Muscle layer of duodenum (tissue), 2 donors: ENCODE data around the gene GLOD5.

Source experiments
- H3K27ac ChIP-seq: one replicate; pipeline ENCODE4 v1.7.0; 2013; ENCODE audit warnings: mild to moderate bottlenecking, low read length
- H3K27me3 ChIP-seq: one replicate; pipeline ENCODE4 v1.7.0; 2013; ENCODE audit warnings: low read depth, mild to moderate bottlenecking, control low read depth, low read length
- H3K36me3 ChIP-seq, 2 donors: one replicate each; pipeline ENCODE4 v1.7.0; 2013; ENCODE audit warnings: low read length in 2 of 2, control low read depth in 1 of 2, mild to moderate bottlenecking in 1 of 2; ENCODE audit not compliant: insufficient read depth in 2 of 2, control insufficient read depth in 1 of 2
- H3K4me1 ChIP-seq, 2 donors: one replicate each; pipeline ENCODE4 v1.7.0; 2013; ENCODE audit warnings: low read length in 2 of 2, mild to moderate bottlenecking in 2 of 2, control low read depth in 1 of 2, moderate library complexity in 1 of 2; ENCODE audit not compliant: insufficient read depth in 2 of 2, control insufficient read depth in 1 of 2
- H3K4me3 ChIP-seq, 2 donors: one replicate each; pipeline ENCODE4 v1.7.0; 2013; ENCODE audit warnings: low read length in 2 of 2, low read depth in 1 of 2, mild to moderate bottlenecking in 1 of 2
- H3K9me3 ChIP-seq, 2 donors: one replicate each; pipeline ENCODE4 v1.7.0; 2013; ENCODE audit warnings: low read length in 2 of 2, control low read depth in 1 of 2, mild to moderate bottlenecking in 1 of 2; ENCODE audit not compliant: control insufficient read depth in 1 of 2
- donor health status: healthy.

Gene GLOD5

GRCh38 chrX:48736303-48736702, 25.2 kb upstream of the GLOD5 start:
- peak overlapping the region; percentile 44 to 52 for H3K4me3 ChIP-seq
- no peak overlapping the region for H3K27ac ChIP-seq
- no peaks in the 10 kb centered on the region for H3K9me3 ChIP-seq

GRCh38 chrX:48736878-48737212, 24.7 kb upstream of the GLOD5 start:
- peaks cover 5 to 9% of the 10 kb centered on the region in 2 donors for H3K4me1 ChIP-seq
- no peaks in the 10 kb centered on the region for H3K9me3 ChIP-seq
- peak overlapping the region; percentile 44 to 52 for H3K4me3 ChIP-seq
- H3K36me3 ChIP-seq: no peaks in the 10 kb centered on the region
- H3K27me3 ChIP-seq: no peaks in the 10 kb centered on the region
- no peak overlapping the region for H3K27ac ChIP-seq

More at GRCh38 chrX:48736303-48736702, 25.2 kb upstream of the GLOD5 start:
- Histone ChIP-seq H3K27me3 (no peaks in the 10 kb centered on the region), H3K36me3 (no peaks in the 10 kb centered on the region), H3K4me1 (peaks cover 5 to 9% of the 10 kb centered on the region in 2 donors)

- Histone ChIP-seq H3K27me3 (no peaks in the 10 kb centered on the region), H3K27ac (peak overlapping the region; percentile 90), H3K9me3 (no peaks in the 10 kb centered on the region), H3K4me1 (peaks cover 5 to 9% of the 10 kb centered on the region in 2 donors), H3K36me3 (no peaks in the 10 kb centered on the region), H3K4me3 (peak overlapping the region; percentile 62 to 76)
These were observed 24.2 kb upstream of the GLOD5 start for GRCh38 chrX:48737213-48737938.

- H3K27ac ChIP-seq: peak overlapping the region; percentile 90
- H3K4me3 ChIP-seq: peak overlapping the region; percentile 62 to 76
- H3K9me3 ChIP-seq: no peaks in the 10 kb centered on the region
- H3K36me3 ChIP-seq: no peaks in the 10 kb centered on the region
- H3K4me1 ChIP-seq: peaks cover 5 to 9% of the 10 kb centered on the region in 2 donors
- H3K27me3 ChIP-seq: no peaks in the 10 kb centered on the region
These were observed 23.6 kb upstream of the GLOD5 start for GRCh38 chrX:48737940-48738339.

- Histone ChIP-seq H3K4me1 (peaks cover 5% of the 10 kb centered on the region in 2 donors), H3K9me3 (no peaks in the 10 kb centered on the region), H3K4me3 (no peak overlapping the region), H3K36me3 (no peaks in the 10 kb centered on the region), H3K27ac (no peak overlapping the region), H3K27me3 (no peaks in the 10 kb centered on the region)
These were observed 19.7 kb upstream of the GLOD5 start for GRCh38 chrX:48741834-48742233.

- Histone ChIP-seq H3K36me3 (no peaks in the 10 kb centered on the region), H3K27ac (no peak overlapping the region), H3K9me3 (no peaks in the 10 kb centered on the region), H3K4me3 (no peak overlapping the region), H3K27me3 (no peaks in the 10 kb centered on the region), H3K4me1 (no peaks in the 10 kb centered on the region)
These were observed 16.3 kb upstream of the GLOD5 start for GRCh38 chrX:48745222-48745621.

GRCh38 chrX:48747415-48748016, 14.0 kb upstream of the GLOD5 start:
- Histone ChIP-seq H3K36me3 (no peaks in the 10 kb centered on the region), H3K9me3 (no peaks in the 10 kb centered on the region), H3K27ac (no peak overlapping the region), H3K4me3 (no peak overlapping the region), H3K27me3 (no peaks in the 10 kb centered on the region), H3K4me1 (no peaks in the 10 kb centered on the region)

GRCh38 chrX:48749182-48749581, 12.4 kb upstream of the GLOD5 start:
- Histone ChIP-seq H3K27me3 (no peaks in the 10 kb centered on the region), H3K4me3 (no peak overlapping the region), H3K4me1 (no peaks in the 10 kb centered on the region), H3K27ac (no peak overlapping the region), H3K9me3 (no peaks in the 10 kb centered on the region), H3K36me3 (no peaks in the 10 kb centered on the region)

- H3K4me1 ChIP-seq: no peaks in the 10 kb centered on the region
- H3K9me3 ChIP-seq: no peaks in the 10 kb centered on the region
- no peaks in the 10 kb centered on the region for H3K36me3 ChIP-seq
- H3K4me3 ChIP-seq: no peak overlapping the region
- H3K27ac ChIP-seq: no peak overlapping the region
- no peaks in the 10 kb centered on the region for H3K27me3 ChIP-seq
These were observed 10.2 kb upstream of the GLOD5 start for GRCh38 chrX:48751343-48751742.

GRCh38 chrX:48752498-48752897, 9.0 kb upstream of the GLOD5 start:
- H3K36me3 ChIP-seq: no peaks in the 10 kb centered on the region

GRCh38 chrX:48753708-48754228, 7.8 kb upstream of the GLOD5 start:
- Histone ChIP-seq H3K4me1 (no peaks in the 10 kb centered on the region), H3K27me3 (no peaks in the 10 kb centered on the region), H3K9me3 (no peaks in the 10 kb centered on the region), H3K36me3 (no peaks in the 10 kb centered on the region), H3K4me3 (no peak overlapping the region), H3K27ac (no peak overlapping the region)

More at GRCh38 chrX:48752498-48752897, 9.0 kb upstream of the GLOD5 start:
- Histone ChIP-seq H3K4me1 (no peaks in the 10 kb centered on the region), H3K4me3 (no peak overlapping the region), H3K9me3 (no peaks in the 10 kb centered on the region), H3K27ac (no peak overlapping the region), H3K27me3 (no peaks in the 10 kb centered on the region)
